ENCODE measurements around the gene ZNF385B. TPM values are rescaled to one million over a fixed set of nuclear protein-coding genes. Genes with fewer than 3 reads are reported as not detected.

ZNF385B gene
- total RNA-seq, 5 donors from 2014 or later (not counting 1 experiment from before 2014, with no cell fraction given), result 0.12 TPM; not detected in 4

DNA sequence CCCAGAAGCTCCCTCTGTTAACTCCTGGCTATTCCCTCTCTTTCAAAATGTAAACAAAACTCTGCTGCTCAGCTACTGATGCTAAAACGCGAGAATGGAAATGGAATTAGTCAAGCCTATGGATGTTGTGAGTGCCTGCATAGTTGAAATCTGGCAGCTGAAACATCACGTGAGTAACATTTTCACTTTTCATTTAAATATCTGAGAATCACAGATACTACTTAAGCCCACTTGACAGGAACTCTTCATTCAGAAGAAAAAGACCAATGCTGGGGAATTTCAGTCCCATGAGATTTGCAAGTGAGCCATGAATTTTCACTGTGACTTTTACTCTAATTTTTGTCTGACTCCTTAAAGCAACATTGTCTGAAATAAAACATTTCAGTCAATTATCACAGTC is 381.5 kb downstream of the ZNF385B start:
- no peaks in the 10 kb centered on the region for H3K36me3 Mint-ChIP-seq
- no peak overlapping the region for H3K4me3 ChIP-seq (ENCODE audit: control insufficient read depth in 1 of 2, extremely low read depth in 1 of 2, low read length in 1 of 2)
- H3K27ac Mint-ChIP-seq, result no peak overlapping the region
- no peaks in the 10 kb centered on the region for H3K4me1 Mint-ChIP-seq
- no peaks in the 10 kb centered on the region for H3K4me1 ChIP-seq (ENCODE audit: control insufficient read depth in 1 of 2, extremely low read depth in 1 of 2, insufficient read depth in 2 of 2, low read length in 2 of 2)
- ChIA-PET POLR2A (no interaction called here), CTCF (interaction anchor here in 1 of 2 donors (0.7 kb wide), 1 partner anchor 240 kb away, joined by 3 read pairs; no protein-coding TSS in a partner anchor)
- H3K27ac ChIP-seq (ENCODE audit: low read length), result no peak overlapping the region
- H3K4me3 Mint-ChIP-seq, result no peak overlapping the region
- no peak for DNase-seq
- no peaks in the 10 kb centered on the region for H3K9me3 Mint-ChIP-seq
- peaks cover 0 to 5% of the 10 kb centered on the region in 2 donors for H3K27me3 Mint-ChIP-seq
- no peaks in the 10 kb centered on the region for H3K27me3 ChIP-seq (replicated peaks in 1 of 2; ENCODE audit: control insufficient read depth in 2 of 2, extremely low read depth in 1 of 2, insufficient read depth in 2 of 2, low read length in 1 of 2)
- no CpG with 5 or more reads among the region's 3 CpGs for WGBS (ENCODE audit: insufficient coverage)
- no peak for ATAC-seq (replicated peaks in 1 of 4)
- no peaks in the 10 kb centered on the region for H3K9me3 ChIP-seq
- H3K36me3 ChIP-seq (ENCODE audit: control insufficient read depth in 2 of 2, extremely low read depth in 1 of 2, insufficient read depth in 1 of 2, low read length in 1 of 2), result no peaks in the 10 kb centered on the region

DNA sequence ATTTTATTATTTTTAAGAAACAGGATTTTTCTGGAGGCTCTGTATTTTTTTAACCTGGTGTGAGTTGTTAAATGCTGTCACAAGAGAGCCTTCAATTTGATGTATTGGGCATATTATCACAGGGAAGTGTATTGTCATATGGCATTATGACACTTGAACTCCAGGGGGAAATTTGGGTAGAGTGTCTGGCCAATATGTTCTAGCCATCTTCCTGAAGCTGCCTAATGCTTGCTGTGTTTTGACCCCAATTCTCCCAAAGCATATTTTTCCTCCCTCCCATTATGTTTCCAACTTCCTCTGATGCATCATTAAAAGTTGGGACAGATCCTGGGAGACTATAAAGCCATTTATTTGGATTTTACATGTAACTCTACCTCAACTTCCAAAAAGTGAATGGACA is 382.6 kb downstream of the ZNF385B start:
- Mint-ChIP-seq H3K36me3 (no peaks in the 10 kb centered on the region), H3K9me3 (peaks cover 0 to 2% (median 0%) of the 10 kb centered on the region in 3 donors), H3K27ac (no peak overlapping the region), H3K4me1 (no peaks in the 10 kb centered on the region), H3K4me3 (no peak overlapping the region), H3K27me3 (peaks cover under 1 to 5% of the 10 kb centered on the region in 2 donors)
- Histone ChIP-seq H3K4me3 (ENCODE audit: control insufficient read depth in 1 of 2, extremely low read depth in 1 of 2, low read length in 1 of 2) (no peak overlapping the region), H3K27me3 (replicated peaks in 1 of 2; ENCODE audit: control insufficient read depth in 2 of 2, extremely low read depth in 1 of 2, insufficient read depth in 2 of 2, low read length in 1 of 2) (no peaks in the 10 kb centered on the region), H3K4me1 (ENCODE audit: control insufficient read depth in 1 of 2, extremely low read depth in 1 of 2, insufficient read depth in 2 of 2, low read length in 2 of 2) (no peaks in the 10 kb centered on the region), H3K9me3 (no peaks in the 10 kb centered on the region), H3K36me3 (ENCODE audit: control insufficient read depth in 2 of 2, extremely low read depth in 1 of 2, insufficient read depth in 1 of 2, low read length in 1 of 2) (no peaks in the 10 kb centered on the region), H3K27ac (ENCODE audit: low read length) (no peak overlapping the region)
- ATAC-seq (replicated peaks in 1 of 4) (no peak), DNase-seq (no peak)
- CTCF ChIA-PET, result no interaction called here
- POLR2A ChIA-PET, result no interaction called here

DNA sequence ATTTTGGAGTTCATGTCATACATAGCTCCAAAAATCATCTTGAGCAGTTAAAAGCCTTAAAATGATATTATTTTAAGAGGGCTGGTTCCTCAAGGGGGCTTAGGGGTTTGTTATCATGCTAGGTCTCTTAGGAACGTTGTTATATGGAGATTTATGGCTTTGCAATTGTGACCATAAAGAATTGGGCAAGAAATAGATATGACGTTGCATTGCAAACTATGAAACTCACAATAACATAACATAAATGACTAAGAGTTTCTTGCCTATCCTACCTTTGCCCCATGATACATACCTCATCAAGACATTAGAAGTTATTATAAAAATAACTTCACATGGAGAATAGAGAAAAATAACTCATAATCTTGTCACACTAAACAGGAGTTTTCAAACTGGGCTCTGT is 390.4 kb downstream of the ZNF385B start:
- H3K27me3 Mint-ChIP-seq, result peaks cover 7 to 11% of the 10 kb centered on the region in 2 donors
- no peaks in the 10 kb centered on the region for H3K36me3 Mint-ChIP-seq
- H3K9me3 Mint-ChIP-seq, result peaks cover 0 to 3% (median 0%) of the 10 kb centered on the region in 3 donors

DNA sequence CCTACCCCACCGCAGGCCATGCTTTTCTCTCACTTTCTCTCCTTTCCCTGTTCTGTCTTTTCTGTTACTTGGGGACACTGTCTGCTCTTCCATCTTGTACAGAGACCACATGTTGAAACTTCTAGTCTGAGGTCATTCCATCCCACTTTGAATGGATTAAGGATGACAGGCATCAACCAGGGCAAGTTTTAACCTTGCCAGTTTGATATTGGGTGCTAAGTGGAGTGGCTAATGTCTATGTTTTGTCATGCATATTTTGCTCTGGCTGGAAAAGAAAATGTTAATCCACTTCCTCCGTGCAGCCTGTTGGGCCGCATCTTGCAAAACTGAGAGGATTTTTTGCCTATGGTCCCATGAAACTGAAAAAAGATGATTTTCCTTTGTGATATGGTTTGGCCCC is 391.3 kb downstream of the ZNF385B start:
- POLR2A ChIA-PET, result no interaction called here
- DNase-seq, result no peak
- no peak overlapping the region for H3K27ac ChIP-seq (ENCODE audit: low read length)
- Mint-ChIP-seq H3K36me3 (no peaks in the 10 kb centered on the region), H3K4me1 (no peaks in the 10 kb centered on the region), H3K27me3 (peaks cover 5 to 17% of the 10 kb centered on the region in 2 donors), H3K27ac (no peak overlapping the region), H3K9me3 (peaks cover 2 to 5% (median 3%) of the 10 kb centered on the region in 3 donors), H3K4me3 (no peak overlapping the region)
- H3K36me3 ChIP-seq (ENCODE audit: control insufficient read depth in 2 of 2, extremely low read depth in 1 of 2, insufficient read depth in 1 of 2, low read length in 1 of 2), result no peaks in the 10 kb centered on the region
- no peak for ATAC-seq (replicated peaks in 1 of 4)
- peaks cover 0 to 3% of the 10 kb centered on the region in 2 experiments for H3K27me3 ChIP-seq (replicated peaks in 1 of 2; ENCODE audit: control insufficient read depth in 2 of 2, extremely low read depth in 1 of 2, insufficient read depth in 2 of 2, low read length in 1 of 2)
- WGBS (ENCODE audit: insufficient coverage), result 79% methylated on average over 3 of the region's 3 CpGs
- CTCF ChIA-PET, result no interaction called here
- H3K4me3 ChIP-seq (ENCODE audit: control insufficient read depth in 1 of 2, extremely low read depth in 1 of 2, low read length in 1 of 2), result no peak overlapping the region
- no peaks in the 10 kb centered on the region for H3K9me3 ChIP-seq
- no peaks in the 10 kb centered on the region for H3K4me1 ChIP-seq (ENCODE audit: control insufficient read depth in 1 of 2, extremely low read depth in 1 of 2, insufficient read depth in 2 of 2, low read length in 2 of 2)

More for the DNA sequence above, 390.4 kb downstream of the ZNF385B start:
- ChIA-PET CTCF (no interaction called here), POLR2A (no interaction called here)
- Histone ChIP-seq H3K4me3 (ENCODE audit: control insufficient read depth in 1 of 2, extremely low read depth in 1 of 2, low read length in 1 of 2) (no peak overlapping the region), H3K27me3 (replicated peaks in 1 of 2; ENCODE audit: control insufficient read depth in 2 of 2, extremely low read depth in 1 of 2, insufficient read depth in 2 of 2, low read length in 1 of 2) (peaks cover 0 to 3% of the 10 kb centered on the region in 2 experiments), H3K27ac (ENCODE audit: low read length) (no peak overlapping the region), H3K36me3 (ENCODE audit: control insufficient read depth in 2 of 2, extremely low read depth in 1 of 2, insufficient read depth in 1 of 2, low read length in 1 of 2) (no peaks in the 10 kb centered on the region), H3K4me1 (ENCODE audit: control insufficient read depth in 1 of 2, extremely low read depth in 1 of 2, insufficient read depth in 2 of 2, low read length in 2 of 2) (no peaks in the 10 kb centered on the region), H3K9me3 (no peaks in the 10 kb centered on the region)
- no peak overlapping the region for H3K4me3 Mint-ChIP-seq
- H3K27ac Mint-ChIP-seq, result no peak overlapping the region
- DNase-seq (no peak), ATAC-seq (replicated peaks in 1 of 4) (no peak)
- H3K4me1 Mint-ChIP-seq, result no peaks in the 10 kb centered on the region
- WGBS (ENCODE audit: insufficient coverage), result no CpG with 5 or more reads among the region's 2 CpGs

DNA sequence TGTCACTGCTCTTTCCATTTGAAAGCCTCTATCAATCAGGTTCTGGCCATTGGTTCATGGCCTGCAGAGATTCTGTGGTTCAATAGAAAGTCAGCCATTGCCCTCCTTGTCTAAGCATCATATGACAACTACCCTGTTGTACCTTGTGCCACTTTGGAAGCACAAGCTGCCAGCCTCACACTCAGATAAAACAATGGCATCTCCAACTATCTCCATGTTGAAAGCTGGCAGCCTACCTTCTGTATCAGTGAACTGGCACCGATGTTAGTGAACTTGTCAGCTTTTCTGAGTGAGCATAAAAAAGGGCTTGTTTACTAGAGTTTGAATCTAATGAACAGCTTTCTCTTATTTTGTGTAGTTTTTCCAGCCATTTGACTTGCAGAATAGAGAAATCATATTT is 393.5 kb downstream of the ZNF385B start:
- Mint-ChIP-seq H3K36me3 (no peaks in the 10 kb centered on the region), H3K9me3 (peaks cover 0 to 11% (median 5%) of the 10 kb centered on the region in 3 donors), H3K4me1 (no peaks in the 10 kb centered on the region), H3K27me3 (peaks cover 5 to 19% of the 10 kb centered on the region in 2 donors), H3K27ac (no peak overlapping the region), H3K4me3 (no peak overlapping the region)
- WGBS (ENCODE audit: insufficient coverage), result no CpG with 5 or more reads among the region's 1 CpG
- CTCF ChIA-PET, result no interaction called here
- Histone ChIP-seq H3K4me3 (ENCODE audit: control insufficient read depth in 1 of 2, extremely low read depth in 1 of 2, low read length in 1 of 2) (no peak overlapping the region), H3K4me1 (ENCODE audit: control insufficient read depth in 1 of 2, extremely low read depth in 1 of 2, insufficient read depth in 2 of 2, low read length in 2 of 2) (no peaks in the 10 kb centered on the region), H3K27me3 (replicated peaks in 1 of 2; ENCODE audit: control insufficient read depth in 2 of 2, extremely low read depth in 1 of 2, insufficient read depth in 2 of 2, low read length in 1 of 2) (peaks cover 0 to 3% of the 10 kb centered on the region in 2 experiments), H3K36me3 (ENCODE audit: control insufficient read depth in 2 of 2, extremely low read depth in 1 of 2, insufficient read depth in 1 of 2, low read length in 1 of 2) (no peaks in the 10 kb centered on the region), H3K27ac (ENCODE audit: low read length) (no peak overlapping the region), H3K9me3 (no peaks in the 10 kb centered on the region)
- POLR2A ChIA-PET, result no interaction called here
- no peak for ATAC-seq (replicated peaks in 1 of 4)
- DNase-seq, result no peak

DNA sequence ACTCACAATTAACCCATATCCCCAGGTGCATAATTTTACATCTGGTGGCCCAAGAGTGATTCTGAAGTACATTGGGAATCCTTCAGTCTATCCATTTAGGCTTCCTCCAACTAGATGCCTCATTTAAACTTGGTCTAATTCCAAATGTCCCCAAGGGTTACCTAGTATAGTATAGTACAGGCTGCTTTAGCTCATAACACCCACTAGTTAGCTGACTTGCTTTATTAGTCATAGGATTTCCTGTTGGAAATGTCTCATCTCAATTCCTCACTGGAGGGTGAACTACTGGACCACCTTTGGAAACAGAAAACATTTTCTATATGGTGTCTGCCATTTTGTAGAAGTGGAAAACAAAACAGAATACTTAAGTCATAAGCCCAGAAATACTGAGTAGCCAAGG is 394.3 kb downstream of the ZNF385B start:
- Histone ChIP-seq H3K36me3 (ENCODE audit: control insufficient read depth in 2 of 2, extremely low read depth in 1 of 2, insufficient read depth in 1 of 2, low read length in 1 of 2) (no peaks in the 10 kb centered on the region), H3K4me3 (ENCODE audit: control insufficient read depth in 1 of 2, extremely low read depth in 1 of 2, low read length in 1 of 2) (no peak overlapping the region), H3K27ac (ENCODE audit: low read length) (no peak overlapping the region), H3K4me1 (ENCODE audit: control insufficient read depth in 1 of 2, extremely low read depth in 1 of 2, insufficient read depth in 2 of 2, low read length in 2 of 2) (no peaks in the 10 kb centered on the region), H3K9me3 (no peaks in the 10 kb centered on the region), H3K27me3 (replicated peaks in 1 of 2; ENCODE audit: control insufficient read depth in 2 of 2, extremely low read depth in 1 of 2, insufficient read depth in 2 of 2, low read length in 1 of 2) (peaks cover 0 to 3% of the 10 kb centered on the region in 2 experiments)
- DNase-seq, result no peak
- H3K36me3 Mint-ChIP-seq, result no peaks in the 10 kb centered on the region
- no peaks in the 10 kb centered on the region for H3K4me1 Mint-ChIP-seq
- peaks cover 3 to 17% of the 10 kb centered on the region in 2 donors for H3K27me3 Mint-ChIP-seq
- POLR2A ChIA-PET, result interaction anchor here in 1 of 2 donors (0.7 kb wide), 1 partner anchor 15 kb away, joined by 3 read pairs; no protein-coding TSS in a partner anchor
- no peak for ATAC-seq (replicated peaks in 1 of 4)
- no peak overlapping the region for H3K27ac Mint-ChIP-seq
- H3K4me3 Mint-ChIP-seq, result no peak overlapping the region
- CTCF ChIA-PET, result no interaction called here
- H3K9me3 Mint-ChIP-seq, result peaks cover 0 to 11% (median 5%) of the 10 kb centered on the region in 3 donors

DNA sequence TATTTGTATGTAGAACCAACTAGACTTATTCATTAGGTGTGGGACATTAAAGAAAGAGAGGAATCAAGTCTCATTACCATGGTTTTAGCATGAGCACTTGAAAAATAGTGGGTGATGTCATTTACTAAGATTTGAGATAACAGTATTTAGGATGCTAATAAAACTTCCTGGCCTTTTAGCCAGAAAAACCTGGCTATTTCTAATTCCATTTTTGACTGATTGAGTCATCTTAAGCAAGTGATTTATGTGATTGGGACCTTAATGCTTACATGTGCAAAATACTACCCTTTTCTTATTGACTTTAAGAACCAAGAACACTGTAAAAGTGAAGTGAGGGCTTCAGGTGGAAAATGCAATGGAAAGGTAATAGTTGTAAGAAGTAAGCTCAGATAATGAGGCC is 400.0 kb downstream of the ZNF385B start:
- H3K4me3 Mint-ChIP-seq, result no peak overlapping the region
- CTCF ChIA-PET, result no interaction called here
- Histone ChIP-seq H3K4me1 (ENCODE audit: control insufficient read depth in 1 of 2, extremely low read depth in 1 of 2, insufficient read depth in 2 of 2, low read length in 2 of 2) (no peaks in the 10 kb centered on the region), H3K9me3 (no peaks in the 10 kb centered on the region), H3K4me3 (ENCODE audit: control insufficient read depth in 1 of 2, extremely low read depth in 1 of 2, low read length in 1 of 2) (no peak overlapping the region), H3K27ac (ENCODE audit: low read length) (no peak overlapping the region), H3K36me3 (ENCODE audit: control insufficient read depth in 2 of 2, extremely low read depth in 1 of 2, insufficient read depth in 1 of 2, low read length in 1 of 2) (no peaks in the 10 kb centered on the region), H3K27me3 (replicated peaks in 1 of 2; ENCODE audit: control insufficient read depth in 2 of 2, extremely low read depth in 1 of 2, insufficient read depth in 2 of 2, low read length in 1 of 2) (no peaks in the 10 kb centered on the region)
- peaks cover 6 to 17% (median 11%) of the 10 kb centered on the region in 3 donors for H3K9me3 Mint-ChIP-seq
- H3K27ac Mint-ChIP-seq, result no peak overlapping the region
- POLR2A ChIA-PET, result no interaction called here
- no peaks in the 10 kb centered on the region for H3K4me1 Mint-ChIP-seq
- DNase-seq (no peak), ATAC-seq (replicated peaks in 1 of 4) (no peak)
- no peaks in the 10 kb centered on the region for H3K36me3 Mint-ChIP-seq
- peaks cover 0 to 11% of the 10 kb centered on the region in 2 donors for H3K27me3 Mint-ChIP-seq

All from T-cell (primary cell).